ENCODE data around the gene PPARG. TPM values are rescaled to one million over a fixed set of nuclear protein-coding genes. Genes with fewer than 3 reads are reported as not detected.
"Not testable (repeated sequence)": the region's sequence is repeated elsewhere in the genome, so short reads cannot be mapped to it uniquely, and the experiment has no call there.

Gene PPARG
- total and polyA plus RNA-seq, 4 donors = 5.2 to 15.7 (median 7.0) TPM

DNA sequence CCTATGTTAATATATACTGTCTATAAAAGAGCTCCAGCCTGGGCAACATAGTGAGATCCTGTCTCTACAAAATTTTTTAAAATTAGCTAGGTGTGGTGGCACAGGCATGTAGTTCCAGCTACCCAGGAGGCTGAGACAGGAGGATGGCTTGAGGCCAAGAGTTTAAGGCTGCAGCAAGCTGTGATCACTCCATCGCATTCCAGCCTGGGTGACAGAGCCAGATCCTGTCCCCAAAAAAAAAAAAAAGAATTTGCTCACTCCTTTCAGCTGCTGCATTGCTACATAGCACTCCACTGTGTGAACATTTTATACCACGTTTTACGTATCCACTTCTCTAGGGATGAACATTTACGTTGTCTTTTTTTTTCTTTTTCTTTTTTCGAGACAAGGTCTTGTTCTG, 189.5 kb downstream of the PPARG start:
- no peak overlapping the region for H3K27ac ChIP-seq (ENCODE audit: low read depth in 1 of 2, low read length in 2 of 2)
- H3K4me3 ChIP-seq (ENCODE audit: low read depth in 1 of 3, low read length in 3 of 3) = no peak overlapping the region
- WGBS = 87% methylated on average over 5 of the region's 5 CpGs
- no peaks in the 10 kb centered on the region for H3K9me3 ChIP-seq (ENCODE audit: control insufficient read depth in 4 of 4, low read length in 3 of 4)
- no peaks in the 10 kb centered on the region for H3K27me3 ChIP-seq (ENCODE audit: control insufficient read depth in 4 of 4, insufficient read depth in 4 of 4, low read length in 3 of 4)
- no peak overlapping the region for H3K9ac ChIP-seq (ENCODE audit: low read depth in 1 of 2, low read length in 2 of 2)
- no peak for DNase-seq (ENCODE audit: low spot score)
- H3K36me3 ChIP-seq (ENCODE audit: control insufficient read depth in 4 of 4, insufficient read depth in 3 of 4, low read depth in 1 of 4, low read length in 3 of 4) = no peaks in the 10 kb centered on the region
- H3K4me1 ChIP-seq (ENCODE audit: control insufficient read depth in 4 of 4, insufficient read depth in 4 of 4, low read length in 3 of 4) = peaks cover 2 to 14% (median 6%) of the 10 kb centered on the region in 4 donors
- TF ChIP-seq SP1 (IDR thresholded peaks at IDR 0.05) = no peak
- no peak for TF ChIP-seq RXRA (IDR thresholded peaks at IDR 0.05)
- TF ChIP-seq, protein P1, sequence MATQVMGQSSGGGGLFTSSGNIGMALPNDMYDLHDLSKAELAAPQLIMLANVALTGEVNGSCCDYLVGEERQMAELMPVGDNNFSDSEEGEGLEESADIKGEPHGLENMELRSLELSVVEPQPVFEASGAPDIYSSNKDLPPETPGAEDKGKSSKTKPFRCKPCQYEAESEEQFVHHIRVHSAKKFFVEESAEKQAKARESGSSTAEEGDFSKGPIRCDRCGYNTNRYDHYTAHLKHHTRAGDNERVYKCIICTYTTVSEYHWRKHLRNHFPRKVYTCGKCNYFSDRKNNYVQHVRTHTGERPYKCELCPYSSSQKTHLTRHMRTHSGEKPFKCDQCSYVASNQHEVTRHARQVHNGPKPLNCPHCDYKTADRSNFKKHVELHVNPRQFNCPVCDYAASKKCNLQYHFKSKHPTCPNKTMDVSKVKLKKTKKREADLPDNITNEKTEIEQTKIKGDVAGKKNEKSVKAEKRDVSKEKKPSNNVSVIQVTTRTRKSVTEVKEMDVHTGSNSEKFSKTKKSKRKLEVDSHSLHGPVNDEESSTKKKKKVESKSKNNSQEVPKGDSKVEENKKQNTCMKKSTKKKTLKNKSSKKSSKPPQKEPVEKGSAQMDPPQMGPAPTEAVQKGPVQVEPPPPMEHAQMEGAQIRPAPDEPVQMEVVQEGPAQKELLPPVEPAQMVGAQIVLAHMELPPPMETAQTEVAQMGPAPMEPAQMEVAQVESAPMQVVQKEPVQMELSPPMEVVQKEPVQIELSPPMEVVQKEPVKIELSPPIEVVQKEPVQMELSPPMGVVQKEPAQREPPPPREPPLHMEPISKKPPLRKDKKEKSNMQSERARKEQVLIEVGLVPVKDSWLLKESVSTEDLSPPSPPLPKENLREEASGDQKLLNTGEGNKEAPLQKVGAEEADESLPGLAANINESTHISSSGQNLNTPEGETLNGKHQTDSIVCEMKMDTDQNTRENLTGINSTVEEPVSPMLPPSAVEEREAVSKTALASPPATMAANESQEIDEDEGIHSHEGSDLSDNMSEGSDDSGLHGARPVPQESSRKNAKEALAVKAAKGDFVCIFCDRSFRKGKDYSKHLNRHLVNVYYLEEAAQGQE (IDR thresholded peaks at IDR 0.05) = no peak
- TF ChIP-seq, protein P2, sequence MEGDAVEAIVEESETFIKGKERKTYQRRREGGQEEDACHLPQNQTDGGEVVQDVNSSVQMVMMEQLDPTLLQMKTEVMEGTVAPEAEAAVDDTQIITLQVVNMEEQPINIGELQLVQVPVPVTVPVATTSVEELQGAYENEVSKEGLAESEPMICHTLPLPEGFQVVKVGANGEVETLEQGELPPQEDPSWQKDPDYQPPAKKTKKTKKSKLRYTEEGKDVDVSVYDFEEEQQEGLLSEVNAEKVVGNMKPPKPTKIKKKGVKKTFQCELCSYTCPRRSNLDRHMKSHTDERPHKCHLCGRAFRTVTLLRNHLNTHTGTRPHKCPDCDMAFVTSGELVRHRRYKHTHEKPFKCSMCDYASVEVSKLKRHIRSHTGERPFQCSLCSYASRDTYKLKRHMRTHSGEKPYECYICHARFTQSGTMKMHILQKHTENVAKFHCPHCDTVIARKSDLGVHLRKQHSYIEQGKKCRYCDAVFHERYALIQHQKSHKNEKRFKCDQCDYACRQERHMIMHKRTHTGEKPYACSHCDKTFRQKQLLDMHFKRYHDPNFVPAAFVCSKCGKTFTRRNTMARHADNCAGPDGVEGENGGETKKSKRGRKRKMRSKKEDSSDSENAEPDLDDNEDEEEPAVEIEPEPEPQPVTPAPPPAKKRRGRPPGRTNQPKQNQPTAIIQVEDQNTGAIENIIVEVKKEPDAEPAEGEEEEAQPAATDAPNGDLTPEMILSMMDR (IDR thresholded peaks at IDR 0.05; ENCODE audit: low read depth, low read length, missing input control) = no peak
- no peak for TF ChIP-seq RAD21 (IDR thresholded peaks at IDR 0.05)
- TF ChIP-seq, protein P3, sequence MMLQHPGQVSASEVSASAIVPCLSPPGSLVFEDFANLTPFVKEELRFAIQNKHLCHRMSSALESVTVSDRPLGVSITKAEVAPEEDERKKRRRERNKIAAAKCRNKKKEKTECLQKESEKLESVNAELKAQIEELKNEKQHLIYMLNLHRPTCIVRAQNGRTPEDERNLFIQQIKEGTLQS (IDR thresholded peaks at IDR 0.05) = no peak
- TF ChIP-seq, protein P4, sequence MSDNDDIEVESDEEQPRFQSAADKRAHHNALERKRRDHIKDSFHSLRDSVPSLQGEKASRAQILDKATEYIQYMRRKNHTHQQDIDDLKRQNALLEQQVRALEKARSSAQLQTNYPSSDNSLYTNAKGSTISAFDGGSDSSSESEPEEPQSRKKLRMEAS (IDR thresholded peaks at IDR 0.05) = no peak
- TF ChIP-seq FOXA1 (IDR thresholded peaks at IDR 0.05) = no peak
- no peak for TF ChIP-seq HNF4G (IDR thresholded peaks at IDR 0.05)
- TF ChIP-seq YY1 (IDR thresholded peaks at IDR 0.05) = no peak
- no peak for TF ChIP-seq GABPA (IDR thresholded peaks at IDR 0.05 in 1 of 2, conservative IDR thresholded peaks at IDR 0.05 in 1 of 2)
- TF ChIP-seq JUND (IDR thresholded peaks at IDR 0.05) = no peak
- TF ChIP-seq HNF4A (conservative IDR thresholded peaks at IDR 0.05) = no peak

DNA sequence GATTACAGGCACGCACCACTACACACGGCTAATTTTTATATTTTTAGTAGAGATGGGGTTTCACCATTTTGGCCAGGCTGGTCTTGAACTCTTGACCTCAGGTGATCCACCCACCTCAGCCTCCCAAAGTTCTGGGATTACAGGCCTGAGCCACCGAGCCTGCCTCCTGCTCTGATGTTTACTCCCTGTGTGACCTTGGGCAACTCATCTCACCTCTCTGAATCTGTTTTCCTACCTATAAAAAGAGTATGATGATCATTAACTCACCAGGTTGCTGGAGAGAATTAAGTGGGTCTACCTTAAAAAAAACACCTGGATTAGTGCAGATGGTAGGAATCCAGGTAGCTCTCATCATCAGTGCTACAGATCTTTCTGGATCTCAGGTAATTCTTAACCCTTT, 190.3 kb downstream of the PPARG start:
- not testable (repeated sequence) for H3K36me3 ChIP-seq (ENCODE audit: control insufficient read depth in 4 of 4, insufficient read depth in 3 of 4, low read depth in 1 of 4, low read length in 3 of 4); H3K27ac ChIP-seq (ENCODE audit: low read depth in 1 of 2, low read length in 2 of 2); H3K9me3 ChIP-seq (ENCODE audit: control insufficient read depth in 4 of 4, low read length in 3 of 4); H3K27me3 ChIP-seq (ENCODE audit: control insufficient read depth in 4 of 4, insufficient read depth in 4 of 4, low read length in 3 of 4); H3K9ac ChIP-seq (ENCODE audit: low read depth in 1 of 2, low read length in 2 of 2); DNase-seq (ENCODE audit: low spot score); H3K4me3 ChIP-seq (ENCODE audit: low read depth in 1 of 3, low read length in 3 of 3)
- peaks cover 3 to 23% (median 13%) of the 10 kb centered on the region in 4 donors for H3K4me1 ChIP-seq (ENCODE audit: control insufficient read depth in 4 of 4, insufficient read depth in 4 of 4, low read length in 3 of 4)
- 53% methylated on average over 3 of the region's 3 CpGs for WGBS
